B cell (primary cell): ENCODE data around the gene MAP4K4. TPM values are rescaled to one million over a fixed set of nuclear protein-coding genes. Genes with fewer than 3 reads are reported as not detected.

ENCODE experiments used
- ATAC-seq: fragments of 200-7000 bp; cut with Tn5 transposase; one replicate; pipeline ENCODE4 v1.10.0; 2021; ENCODE audit warnings: low read depth, mild to moderate bottlenecking, moderate number of reproducible peaks, moderate library complexity
- CTCF ChIA-PET: fragments of 350-600 bp; sonication (Branson Sonifier 250); formaldehyde crosslinking; loops from one replicate; lab custom pipeline; 2021; ENCODE audit warnings: antibody characterized with exemption, inconsistent platforms; lab: Charles Lee
- POLR2A ChIA-PET: fragments of 350-600 bp; sonication (Branson Sonifier 250); formaldehyde crosslinking; loops from one replicate; lab custom pipeline; 2021; ENCODE audit warnings: antibody characterized with exemption; lab: Charles Lee
- DNase-seq: peaks from one replicate; pipeline ENCODE4 v3.0.0; 2013
- H2AFZ ChIP-seq: 2 replicates; pipeline ENCODE4 v1.6.1; 2012; ENCODE audit warnings: mild to moderate bottlenecking, low read depth, low read length; ENCODE audit not compliant: insufficient read depth, poor library complexity, severe bottlenecking
- H3K27ac ChIP-seq, 2 donors: 1 replicate in 1 of 2; 2 replicates in 1 of 2; pipeline ENCODE4 v1.5.1; 2012 to 2013; ENCODE audit warnings: low read length in 2 of 2, mild to moderate bottlenecking in 2 of 2, moderate library complexity in 1 of 2
- H3K27me3 ChIP-seq, 4 experiments: fragments of 200-600 bp in 1 of 4; sonication (generic) in 1 of 4; replicated peaks in 1 of 4; 1 replicate in 2 of 4; 2 replicates in 2 of 4; pipeline versions ENCODE4 v1.6.1 to v1.7.0; 2013 to 2016; ENCODE audit warnings: low read length in 3 of 4, mild to moderate bottlenecking in 2 of 4, mixed read lengths in 1 of 4, moderate library complexity in 1 of 4; ENCODE audit not compliant: insufficient read depth in 4 of 4, control insufficient read depth in 3 of 4; ENCODE audit errors: control extremely low read depth in 1 of 4
- H3K36me3 ChIP-seq, 2 experiments: replicated peaks in 1 of 2; 1 replicate in 1 of 2; 2 replicates in 1 of 2; pipeline versions ENCODE4 v1.6.1 to v1.7.1; 2013; ENCODE audit warnings: low read length in 1 of 2; ENCODE audit not compliant: insufficient read depth in 2 of 2, control insufficient read depth in 1 of 2; ENCODE audit errors: control extremely low read depth in 1 of 2, extremely low read depth in 1 of 2
- H3K4me1 ChIP-seq, 2 donors: fragments of 200-600 bp in 1 of 2; sonication (generic) in 1 of 2; 1 replicate in 1 of 2; 2 replicates in 1 of 2; pipeline versions ENCODE4 v1.5.1 to v1.6.1; 2013 to 2017; ENCODE audit warnings: low read length in 2 of 2; ENCODE audit not compliant: control insufficient read depth in 2 of 2, insufficient read depth in 2 of 2
- H3K4me2 ChIP-seq: replicated peaks from 2 replicates; pipeline ENCODE3; 2012; ENCODE audit warnings: mild to moderate bottlenecking, low read depth, low read length; ENCODE audit not compliant: poor library complexity, severe bottlenecking
- H3K4me3 ChIP-seq, 5 experiments: fragments of 200-600 bp in 1 of 5; sonication (generic) in 1 of 5; 1 replicate in 3 of 5; 2 replicates in 2 of 5; pipeline versions ENCODE4 v1.5.1 to v1.7.0; 2011 to 2016; ENCODE audit warnings: low read length in 4 of 5, mild to moderate bottlenecking in 4 of 5, low read depth in 2 of 5, control low read depth in 1 of 5, moderate library complexity in 1 of 5; ENCODE audit not compliant: insufficient read depth in 1 of 5; ENCODE audit errors: control extremely low read depth in 1 of 5, extremely low read depth in 1 of 5
- H3K79me2 ChIP-seq: fragments of 200-600 bp; sonication (generic); one replicate; pipeline ENCODE4 v1.6.0; 2016; ENCODE audit warnings: low read length; ENCODE audit not compliant: control insufficient read depth, insufficient read depth
- H3K9ac ChIP-seq: fragments of 200-600 bp; sonication (generic); 2 replicates; pipeline ENCODE4 v1.6.1; 2017; ENCODE audit warnings: mild to moderate bottlenecking, low read length, moderate library complexity
- H3K9me3 ChIP-seq, 3 donors: one replicate each; pipeline versions ENCODE4 v1.6.1 to v1.7.1; 2013; ENCODE audit warnings: low read length in 2 of 3; ENCODE audit not compliant: control insufficient read depth in 2 of 3, insufficient read depth in 1 of 3; ENCODE audit errors: control extremely low read depth in 1 of 3
- H4K20me1 ChIP-seq: 2 replicates; pipeline ENCODE4 v1.6.0; 2012; ENCODE audit warnings: mild to moderate bottlenecking, low read length; ENCODE audit not compliant: insufficient read depth, control insufficient read depth, poor library complexity, severe bottlenecking
- H3K27ac Mint-ChIP-seq: one replicate; pipeline ENCODE4 v1.8.0; 2021; ENCODE audit warnings: mixed read lengths
- H3K27me3 Mint-ChIP-seq: one replicate; pipeline ENCODE4 v1.8.0; 2021; ENCODE audit warnings: mixed read lengths
- H3K4me1 Mint-ChIP-seq: one replicate; pipeline ENCODE4 v1.8.0; 2021; ENCODE audit warnings: mixed read lengths
- H3K4me3 Mint-ChIP-seq: one replicate; pipeline ENCODE4 v1.8.0; 2021; ENCODE audit warnings: mixed read lengths
- H3K9me3 Mint-ChIP-seq: one replicate; pipeline ENCODE4 v1.8.0; 2022; ENCODE audit warnings: mixed read lengths; ENCODE audit not compliant: insufficient read depth
- CTCF ChIP-seq: fragments of 200-600 bp; IDR thresholded peaks from one replicate; pipeline ENCODE4 v1.8.0; 2022; ENCODE audit warnings: antibody characterized with exemption, mild to moderate bottlenecking
- EZH2 ChIP-seq: IDR thresholded peaks from 2 replicates; pipeline ENCODE4 v1.6.1; 2012; ENCODE audit warnings: borderline replicate concordance, low read depth, mild to moderate bottlenecking, moderate library complexity, low read length; ENCODE audit not compliant: insufficient read depth, poor library complexity, severe bottlenecking
- WGBS: methylation state at CpG from one replicate; pipeline ENCODE4 v1.1.5; 2013; ENCODE audit warnings: missing lambda C conversion rate; ENCODE audit not compliant: insufficient coverage; 5-methylcytosine and 5-hydroxymethylcytosine counted together
- intact Hi-C: fragments of 100-400 bp; cut with micrococcal nuclease; formaldehyde crosslinking; loops from one replicate; pipeline ENCODE4 v1.10.0; 2022
- polyA plus RNA-seq: library from polyadenylated mRNA; depleted of rRNA; stranded (reverse); fragments of >200 nt; gene quantifications from 2 replicates; pipeline ENCODE4 v1.2.3, GENCODE V29; 2012
- total RNA-seq, 2 donors: library from RNA; stranded (reverse); fragments of 120-200 nt in 1 of 2; gene quantifications; 1 replicate in 1 of 2; 2 replicates in 1 of 2; pipeline versions ENCODE4 v1.2.3 to v1.2.4, GENCODE V29; 2013 to 2022

MAP4K4 gene
- total and polyA plus RNA-seq, 2 donors (not counting 1 experiment from before 2014, with no cell fraction given), result 54.8 to 280 TPM

GRCh38 chr2:101724125-101724474 is 26.6 kb downstream of the MAP4K4 start:
- DNase-seq (no peak), ATAC-seq (no peak)
- no peak overlapping the region for H2AFZ ChIP-seq
- ChIA-PET CTCF (interaction anchor here (0.5 to 4.5 kb wide), 4 partner anchors 11 to 306 kb away, joined by 3 to 22 read pairs (median 3); partner anchors contain the start of gene MAP4K4), POLR2A (no interaction called here)
- intact Hi-C loops, result loop anchor here (2.0 to 5.0 kb wide), 2 partner anchors 23 to 37 kb away; no protein-coding TSS in a partner anchor
- H3K27me3 ChIP-seq, result no peaks in the 10 kb centered on the region
- peaks cover 92% of the 10 kb centered on the region for H3K4me1 Mint-ChIP-seq
- peaks cover 0 to 5% (median 3%) of the 10 kb centered on the region in 3 donors for H3K9me3 ChIP-seq
- no peaks in the 10 kb centered on the region for H3K9me3 Mint-ChIP-seq
- H3K4me3 Mint-ChIP-seq, result peak overlapping the region; percentile 69
- H3K36me3 ChIP-seq, result no peaks in the 10 kb centered on the region
- H3K4me3 ChIP-seq, result no peak overlapping the region
- H3K27me3 Mint-ChIP-seq, result no peaks in the 10 kb centered on the region
- H3K27ac ChIP-seq, result peak overlapping the region; percentile 53 to 86
- H4K20me1 ChIP-seq, result peaks cover 48% of the 10 kb centered on the region
- TF ChIP-seq EZH2 (no peak), CTCF (no peak)
- peaks cover 100% of the 10 kb centered on the region for H3K79me2 ChIP-seq
- H3K4me1 ChIP-seq, result peaks cover 92 to 100% of the 10 kb centered on the region in 2 donors
- peak overlapping the region; percentile 39 for H3K4me2 ChIP-seq
- peak overlapping the region; percentile 84 for H3K27ac Mint-ChIP-seq
- 62% methylated on average over 3 of the region's 3 CpGs for WGBS
- H3K9ac ChIP-seq, result peak overlapping the region; percentile 19

- Mint-ChIP-seq H3K4me1 (peaks cover 92% of the 10 kb centered on the region), H3K27me3 (no peaks in the 10 kb centered on the region), H3K9me3 (no peaks in the 10 kb centered on the region), H3K27ac (peak overlapping the region; percentile 57), H3K4me3 (peak overlapping the region; percentile 46)
- intact Hi-C loops, result loop anchor here (2.0 kb wide), 1 partner anchor 22 kb away; no protein-coding TSS in a partner anchor
- Histone ChIP-seq H3K9me3 (peaks cover 0 to 5% (median 3%) of the 10 kb centered on the region in 3 donors), H3K27ac (peak overlapping the region in 1 of 2 donors; percentile 86), H2AFZ (no peak overlapping the region), H3K27me3 (no peaks in the 10 kb centered on the region), H3K4me1 (peaks cover 92 to 100% of the 10 kb centered on the region in 2 donors), H4K20me1 (peaks cover 58% of the 10 kb centered on the region), H3K36me3 (no peaks in the 10 kb centered on the region), H3K4me2 (peak overlapping the region; percentile 39), H3K79me2 (peaks cover 100% of the 10 kb centered on the region), H3K4me3 (no peak overlapping the region), H3K9ac (no peak overlapping the region)
- DNase-seq (no peak), ATAC-seq (no peak)
- no peak for TF ChIP-seq EZH2
- no peak for TF ChIP-seq CTCF
- WGBS, result no CpG with 5 or more reads among the region's 3 CpGs
- ChIA-PET CTCF (interaction anchor here (0.7 to 4.5 kb wide), 11 partner anchors 8 to 195 kb away, joined by 3 to 22 read pairs (median 5); partner anchors contain the start of gene MAP4K4), POLR2A (interaction anchor here (0.6 to 1.2 kb wide), 2 partner anchors 25 to 34 kb away, joined by 5 read pairs; no protein-coding TSS in a partner anchor)
Measured at GRCh38 chr2:101725038-101725437, 27.5 kb downstream of the MAP4K4 start.
